Measurements from ENCODE around the gene ATP8B3.

Gene ATP8B3

GRCh38 chr19:1832046-1832663 is 20.1 kb upstream of the ATP8B3 start:
- no peak for DNase-seq

- no peak for DNase-seq
These were observed 18.9 kb upstream of the ATP8B3 start for GRCh38 chr19:1830978-1831377.

GRCh38 chr19:1830568-1830967 is 18.5 kb upstream of the ATP8B3 start:
- DNase-seq = no peak

GRCh38 chr19:1829958-1830357 is 17.9 kb upstream of the ATP8B3 start:
- DNase-seq = no peak

- DNase-seq = no peak
These were observed 16.5 kb upstream of the ATP8B3 start for GRCh38 chr19:1828279-1829238.

GRCh38 chr19:1827566-1828278 is 15.6 kb upstream of the ATP8B3 start:
- no peak for DNase-seq

GRCh38 chr19:1826557-1827521 is 14.8 kb upstream of the ATP8B3 start:
- no peak for DNase-seq

GRCh38 chr19:1825909-1826556 is 14.0 kb upstream of the ATP8B3 start:
- peak; percentile 60 for DNase-seq

GRCh38 chr19:1824252-1824622 is 12.2 kb upstream of the ATP8B3 start:
- DNase-seq = no peak

- DNase-seq = no peak
These were observed 11.6 kb upstream of the ATP8B3 start for GRCh38 chr19:1823539-1824251.

- DNase-seq = no peak
These were observed 10.9 kb upstream of the ATP8B3 start for GRCh38 chr19:1823020-1823419.

- DNase-seq = no peak
These were observed 10.1 kb upstream of the ATP8B3 start for GRCh38 chr19:1822210-1822609.

GRCh38 chr19:1819341-1820255 is 7.5 kb upstream of the ATP8B3 start:
- no peak for DNase-seq

GRCh38 chr19:1818549-1819195 is 6.6 kb upstream of the ATP8B3 start:
- DNase-seq = no peak

GRCh38 chr19:1817553-1818179 is 5.6 kb upstream of the ATP8B3 start:
- no peak for DNase-seq

GRCh38 chr19:1816530-1817298 is 4.6 kb upstream of the ATP8B3 start:
- no peak for DNase-seq

- DNase-seq = no peak
These were observed 3.8 kb upstream of the ATP8B3 start for GRCh38 chr19:1815605-1816529.

Measured in NCI-H1092 treated with DMSO at 0.1 percent for 48 hours (cell line).